ENCODE data around the gene PMPCA.

- TF ChIP-seq, protein P1, sequence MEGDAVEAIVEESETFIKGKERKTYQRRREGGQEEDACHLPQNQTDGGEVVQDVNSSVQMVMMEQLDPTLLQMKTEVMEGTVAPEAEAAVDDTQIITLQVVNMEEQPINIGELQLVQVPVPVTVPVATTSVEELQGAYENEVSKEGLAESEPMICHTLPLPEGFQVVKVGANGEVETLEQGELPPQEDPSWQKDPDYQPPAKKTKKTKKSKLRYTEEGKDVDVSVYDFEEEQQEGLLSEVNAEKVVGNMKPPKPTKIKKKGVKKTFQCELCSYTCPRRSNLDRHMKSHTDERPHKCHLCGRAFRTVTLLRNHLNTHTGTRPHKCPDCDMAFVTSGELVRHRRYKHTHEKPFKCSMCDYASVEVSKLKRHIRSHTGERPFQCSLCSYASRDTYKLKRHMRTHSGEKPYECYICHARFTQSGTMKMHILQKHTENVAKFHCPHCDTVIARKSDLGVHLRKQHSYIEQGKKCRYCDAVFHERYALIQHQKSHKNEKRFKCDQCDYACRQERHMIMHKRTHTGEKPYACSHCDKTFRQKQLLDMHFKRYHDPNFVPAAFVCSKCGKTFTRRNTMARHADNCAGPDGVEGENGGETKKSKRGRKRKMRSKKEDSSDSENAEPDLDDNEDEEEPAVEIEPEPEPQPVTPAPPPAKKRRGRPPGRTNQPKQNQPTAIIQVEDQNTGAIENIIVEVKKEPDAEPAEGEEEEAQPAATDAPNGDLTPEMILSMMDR (tag by site-specific recombination; IDR thresholded peaks at IDR 0.05) = no peak
- TF ChIP-seq ZNF488 (tag by site-specific recombination; IDR thresholded peaks at IDR 0.05) = no peak
- no peak for TF ChIP-seq ZEB2 (tag by site-specific recombination; IDR thresholded peaks at IDR 0.05)
- TF ChIP-seq WT1 (tag by site-specific recombination; IDR thresholded peaks at IDR 0.05) = no peak
- TF ChIP-seq ZNF140 (tag by site-specific recombination; IDR thresholded peaks at IDR 0.05) = no peak
- TF ChIP-seq, protein P2, sequence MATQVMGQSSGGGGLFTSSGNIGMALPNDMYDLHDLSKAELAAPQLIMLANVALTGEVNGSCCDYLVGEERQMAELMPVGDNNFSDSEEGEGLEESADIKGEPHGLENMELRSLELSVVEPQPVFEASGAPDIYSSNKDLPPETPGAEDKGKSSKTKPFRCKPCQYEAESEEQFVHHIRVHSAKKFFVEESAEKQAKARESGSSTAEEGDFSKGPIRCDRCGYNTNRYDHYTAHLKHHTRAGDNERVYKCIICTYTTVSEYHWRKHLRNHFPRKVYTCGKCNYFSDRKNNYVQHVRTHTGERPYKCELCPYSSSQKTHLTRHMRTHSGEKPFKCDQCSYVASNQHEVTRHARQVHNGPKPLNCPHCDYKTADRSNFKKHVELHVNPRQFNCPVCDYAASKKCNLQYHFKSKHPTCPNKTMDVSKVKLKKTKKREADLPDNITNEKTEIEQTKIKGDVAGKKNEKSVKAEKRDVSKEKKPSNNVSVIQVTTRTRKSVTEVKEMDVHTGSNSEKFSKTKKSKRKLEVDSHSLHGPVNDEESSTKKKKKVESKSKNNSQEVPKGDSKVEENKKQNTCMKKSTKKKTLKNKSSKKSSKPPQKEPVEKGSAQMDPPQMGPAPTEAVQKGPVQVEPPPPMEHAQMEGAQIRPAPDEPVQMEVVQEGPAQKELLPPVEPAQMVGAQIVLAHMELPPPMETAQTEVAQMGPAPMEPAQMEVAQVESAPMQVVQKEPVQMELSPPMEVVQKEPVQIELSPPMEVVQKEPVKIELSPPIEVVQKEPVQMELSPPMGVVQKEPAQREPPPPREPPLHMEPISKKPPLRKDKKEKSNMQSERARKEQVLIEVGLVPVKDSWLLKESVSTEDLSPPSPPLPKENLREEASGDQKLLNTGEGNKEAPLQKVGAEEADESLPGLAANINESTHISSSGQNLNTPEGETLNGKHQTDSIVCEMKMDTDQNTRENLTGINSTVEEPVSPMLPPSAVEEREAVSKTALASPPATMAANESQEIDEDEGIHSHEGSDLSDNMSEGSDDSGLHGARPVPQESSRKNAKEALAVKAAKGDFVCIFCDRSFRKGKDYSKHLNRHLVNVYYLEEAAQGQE (tag by site-specific recombination; IDR thresholded peaks at IDR 0.05) = no peak
- no peak for TF ChIP-seq KLF9 (tag by site-specific recombination; IDR thresholded peaks at IDR 0.05; ENCODE audit: low read depth)
These were observed 38.2 kb downstream of the PMPCA start for GRCh38 chr9:136448655-136449054.
